Fibroblast of lung (primary cell): ENCODE results near the gene DGLUCY. TPM values are rescaled to one million over a fixed set of nuclear protein-coding genes. Genes with fewer than 3 reads are reported as not detected.

Experiments used
- DNase-seq, 2 donors: peaks; one replicate each; pipeline versions ENCODE4 v3.0.0 to v3.0.0-alpha.2; 2010; ENCODE audit warnings: low read depth in 2 of 2
- H2AFZ ChIP-seq: 2 replicates; pipeline ENCODE4 v1.5.1; 2012; ENCODE audit warnings: low read length, control low read depth, inconsistent platforms
- H3K27ac ChIP-seq: 2 replicates; pipeline ENCODE4 v1.5.1; 2011; ENCODE audit warnings: low read length, control low read depth; ENCODE audit not compliant: insufficient read depth
- H3K27me3 ChIP-seq: 2 replicates; pipeline ENCODE4 v1.5.1; 2011; ENCODE audit warnings: mild to moderate bottlenecking, low read length; ENCODE audit not compliant: control insufficient read depth, insufficient read depth
- H3K36me3 ChIP-seq: 2 replicates; pipeline ENCODE4 v1.5.1; 2011; ENCODE audit warnings: low read length; ENCODE audit not compliant: control insufficient read depth, insufficient read depth
- H3K4me1 ChIP-seq: 2 replicates; pipeline ENCODE4 v1.5.1; 2011; ENCODE audit warnings: low read length; ENCODE audit not compliant: control insufficient read depth, insufficient read depth; ENCODE audit errors: extremely low read depth
- H3K4me2 ChIP-seq: 2 replicates; pipeline ENCODE4 v1.5.1; 2011; ENCODE audit warnings: low read length, control low read depth; ENCODE audit not compliant: insufficient read depth; ENCODE audit errors: extremely low read depth
- H3K4me3 ChIP-seq, 4 experiments: fragments of 200-600 bp in 1 of 4; sonication (generic) in 1 of 4; replicated peaks in 1 of 4; 2 replicates each; pipeline ENCODE4 v1.5.1; 2011 to 2016; ENCODE audit warnings: low read length in 4 of 4, low read depth in 3 of 4, mild to moderate bottlenecking in 3 of 4, control low read depth in 2 of 4, inconsistent platforms in 1 of 4, mixed read lengths in 1 of 4; ENCODE audit not compliant: insufficient read depth in 1 of 4; ENCODE audit errors: control extremely low read depth in 1 of 4
- H3K79me2 ChIP-seq: 2 replicates; pipeline ENCODE4 v1.5.1; 2012; ENCODE audit warnings: mild to moderate bottlenecking, low read length, inconsistent platforms; ENCODE audit not compliant: control insufficient read depth, insufficient read depth
- H3K9ac ChIP-seq: 2 replicates; pipeline ENCODE4 v1.5.1; 2011; ENCODE audit warnings: mild to moderate bottlenecking, low read length, control low read depth; ENCODE audit not compliant: insufficient read depth
- H3K9me3 ChIP-seq: 2 replicates; pipeline ENCODE4 v1.5.1; 2012; ENCODE audit warnings: low read depth, low read length; ENCODE audit not compliant: control insufficient read depth, insufficient read depth
- H4K20me1 ChIP-seq: 2 replicates; pipeline ENCODE4 v1.5.1; 2011; ENCODE audit warnings: low read length; ENCODE audit not compliant: control insufficient read depth, insufficient read depth; ENCODE audit errors: extremely low read depth
- CTCF ChIP-seq, 2 donors: IDR thresholded peaks in 1 of 2; conservative IDR thresholded peaks in 1 of 2; 1 replicate in 1 of 2; 2 replicates in 1 of 2; pipeline ENCODE4 v1.5.1; 2011 to 2012; ENCODE audit warnings: low read length in 2 of 2, control low read depth in 1 of 2, inconsistent platforms in 1 of 2, low read depth in 1 of 2, mild to moderate bottlenecking in 1 of 2
- EZH2 ChIP-seq: IDR thresholded peaks from 2 replicates; pipeline ENCODE4 v1.5.1; 2012; ENCODE audit warnings: low read length, control low read depth, mild to moderate bottlenecking; ENCODE audit errors: missing control alignments
- polyA plus RNA-seq, 2 donors: library from polyadenylated mRNA; depleted of rRNA in 1 of 2; stranded (reverse) in 1 of 2; unstranded in 1 of 2; fragments of >200 nt; gene quantifications; 2 replicates each; pipeline ENCODE4 v1.2.1, GENCODE V29; 2011 to 2012; ENCODE audit warnings: missing spikeins in 1 of 2
- total RNA-seq: library from RNA; depleted of rRNA; stranded (reverse); fragments of >200 nt; gene quantifications from 2 replicates; pipeline ENCODE4 v1.2.1, GENCODE V29; 2014

DGLUCY gene
- total and polyA plus RNA-seq, 2 donors (not counting 1 experiment from before 2014, with no cell fraction given) = 26.7 to 62.1 TPM

GRCh38 chr14:91125271-91125660, 11.4 kb downstream of the DGLUCY start:
- no peak overlapping the region for H2AFZ ChIP-seq
- H3K9ac ChIP-seq = no peak overlapping the region

GRCh38 chr14:91125801-91126200, 11.9 kb downstream of the DGLUCY start:
- no peak for TF ChIP-seq CTCF (conservative IDR thresholded peaks at IDR 0.05 in 1 of 2, IDR thresholded peaks at IDR 0.05 in 1 of 2; ENCODE audit: low read depth in 1 of 2, low read length in 2 of 2)
- TF ChIP-seq EZH2 = no peak
- H3K4me3 ChIP-seq = no peak overlapping the region
- no peak overlapping the region for H3K9ac ChIP-seq
- H3K4me1 ChIP-seq = no peaks in the 10 kb centered on the region
- H3K9me3 ChIP-seq = no peaks in the 10 kb centered on the region
- no peak for DNase-seq
- H3K36me3 ChIP-seq = no peaks in the 10 kb centered on the region
- no peaks in the 10 kb centered on the region for H3K79me2 ChIP-seq
- H2AFZ ChIP-seq = no peak overlapping the region
- H4K20me1 ChIP-seq = no peaks in the 10 kb centered on the region
- H3K27ac ChIP-seq = no peak overlapping the region
- H3K4me2 ChIP-seq = no peak overlapping the region
- no peaks in the 10 kb centered on the region for H3K27me3 ChIP-seq

More at GRCh38 chr14:91125271-91125660, 11.4 kb downstream of the DGLUCY start:
- no peaks in the 10 kb centered on the region for H3K36me3 ChIP-seq
- no peaks in the 10 kb centered on the region for H3K27me3 ChIP-seq
- no peak overlapping the region for H3K4me2 ChIP-seq
- H3K9me3 ChIP-seq = no peaks in the 10 kb centered on the region
- TF ChIP-seq EZH2 = no peak
- no peak for TF ChIP-seq CTCF (conservative IDR thresholded peaks at IDR 0.05 in 1 of 2, IDR thresholded peaks at IDR 0.05 in 1 of 2; ENCODE audit: low read depth in 1 of 2, low read length in 2 of 2)
- no peak for DNase-seq
- H3K4me3 ChIP-seq = no peak overlapping the region
- H4K20me1 ChIP-seq = no peaks in the 10 kb centered on the region
- no peaks in the 10 kb centered on the region for H3K4me1 ChIP-seq
- no peak overlapping the region for H3K27ac ChIP-seq
- no peaks in the 10 kb centered on the region for H3K79me2 ChIP-seq

- TF ChIP-seq EZH2 (no peak), CTCF (conservative IDR thresholded peaks at IDR 0.05 in 1 of 2, IDR thresholded peaks at IDR 0.05 in 1 of 2; ENCODE audit: low read depth in 1 of 2, low read length in 2 of 2) (no peak)
- no peaks in the 10 kb centered on the region for H3K27me3 ChIP-seq
- H3K79me2 ChIP-seq = no peaks in the 10 kb centered on the region
- no peak overlapping the region for H3K4me2 ChIP-seq
- H4K20me1 ChIP-seq = no peaks in the 10 kb centered on the region
- no peaks in the 10 kb centered on the region for H3K36me3 ChIP-seq
- H3K27ac ChIP-seq = no peak overlapping the region
- no peaks in the 10 kb centered on the region for H3K4me1 ChIP-seq
- no peak overlapping the region for H2AFZ ChIP-seq
- H3K9ac ChIP-seq = no peak overlapping the region
- no peak overlapping the region for H3K4me3 ChIP-seq
- no peak for DNase-seq
- H3K9me3 ChIP-seq = no peaks in the 10 kb centered on the region
Measured at GRCh38 chr14:91126761-91127160, 12.9 kb downstream of the DGLUCY start.
